ENCODE data around the gene HEMK1.

The HEMK1 gene

DNA sequence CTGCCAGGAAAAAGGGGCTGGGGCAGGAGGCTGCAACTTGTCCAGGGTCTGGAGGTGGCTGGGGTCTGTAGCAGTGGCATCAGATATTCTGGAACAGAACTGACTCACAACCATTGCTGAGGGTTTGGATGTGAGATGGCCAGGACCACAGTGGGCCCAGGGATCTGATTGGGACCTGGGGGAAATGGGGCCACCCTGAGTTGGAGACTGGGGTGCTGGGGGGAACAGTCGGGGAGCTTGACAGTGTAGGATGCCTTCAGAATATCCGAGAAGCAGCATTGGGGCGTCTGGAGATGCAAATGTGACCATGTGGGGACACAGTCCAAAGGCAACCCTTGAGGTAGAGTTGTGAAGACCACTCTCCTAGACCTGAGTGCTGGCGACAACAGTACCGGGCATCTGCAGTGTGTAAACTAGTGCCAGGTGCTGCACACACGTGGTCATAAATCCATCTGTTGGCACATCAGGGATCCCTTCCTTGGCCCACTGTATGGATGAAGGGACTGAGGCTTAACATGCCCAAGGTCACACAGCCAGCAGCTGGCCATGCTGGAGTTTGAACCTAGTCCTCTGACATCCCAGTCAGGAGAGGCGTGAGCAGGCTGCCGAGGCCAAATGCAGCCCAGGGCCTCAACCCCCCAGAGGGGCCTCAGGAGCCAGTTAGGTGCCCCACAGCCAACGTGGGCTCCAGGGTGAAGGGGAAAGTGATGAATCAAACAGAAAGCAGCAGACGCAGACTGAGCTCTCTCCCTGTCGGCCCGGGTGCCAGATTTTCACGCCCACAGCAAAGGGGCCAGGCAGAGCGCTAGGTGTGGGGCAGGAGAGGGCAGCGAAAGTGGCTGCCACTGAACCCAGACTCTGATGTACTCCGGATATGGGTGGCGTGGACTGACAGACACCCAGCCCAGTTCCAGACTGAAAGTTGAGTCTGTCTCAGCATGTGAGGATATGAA is 18.8 kb downstream of the HEMK1 start:
- no peak overlapping the region for H3K4me3 ChIP-seq (ENCODE audit: low read length)
- no peak for DNase-seq (ENCODE audit: low read depth)
- TF ChIP-seq CTCF (IDR thresholded peaks at IDR 0.05; ENCODE audit: insufficient read depth, low read depth, low read length, missing control alignments): no peak

GRCh38 chr3:50588759-50589433 is 19.6 kb downstream of the HEMK1 start:
- no peak overlapping the region for H3K4me3 ChIP-seq (ENCODE audit: low read length)
- DNase-seq (ENCODE audit: low read depth): no peak
- TF ChIP-seq CTCF (IDR thresholded peaks at IDR 0.05; ENCODE audit: insufficient read depth, low read depth, low read length, missing control alignments): no peak

- TF ChIP-seq CTCF (IDR thresholded peaks at IDR 0.05; ENCODE audit: insufficient read depth, low read depth, low read length, missing control alignments): no peak
- DNase-seq (ENCODE audit: low read depth): no peak
- no peak overlapping the region for H3K4me3 ChIP-seq (ENCODE audit: low read length)
These were observed 21.9 kb downstream of the HEMK1 start for GRCh38 chr3:50591196-50591741.

- TF ChIP-seq CTCF (IDR thresholded peaks at IDR 0.05; ENCODE audit: insufficient read depth, low read depth, low read length, missing control alignments): no peak
- no peak for DNase-seq (ENCODE audit: low read depth)
These were observed 23.2 kb downstream of the HEMK1 start for GRCh38 chr3:50592568-50592967.

DNA sequence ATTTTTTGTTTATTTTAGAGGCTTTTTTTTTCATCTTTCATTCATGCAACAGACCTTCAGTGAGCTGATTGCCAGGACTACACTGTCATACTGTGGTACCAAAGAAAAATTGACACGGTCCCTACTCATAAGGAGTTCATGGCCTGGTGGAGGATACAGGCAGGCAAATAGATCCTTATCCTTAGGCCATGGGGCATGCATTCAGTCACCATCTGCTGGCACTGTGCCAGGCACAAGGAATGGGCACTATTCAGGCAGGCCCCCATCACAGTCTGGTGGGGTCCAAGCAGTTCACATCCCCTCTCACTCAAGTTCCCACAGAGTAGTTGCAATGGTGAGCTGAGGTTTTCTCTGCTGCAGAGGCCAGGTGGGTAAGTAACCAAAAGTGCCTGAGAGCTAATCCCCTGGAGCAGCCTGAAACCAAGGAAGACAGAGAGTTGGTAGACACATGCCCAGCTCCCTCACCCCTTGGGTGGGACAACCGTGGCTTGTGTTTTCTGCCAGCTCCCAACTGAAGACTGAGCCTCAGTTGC is 25.0 kb downstream of the HEMK1 start:
- TF ChIP-seq CTCF (IDR thresholded peaks at IDR 0.05; ENCODE audit: insufficient read depth, low read depth, low read length, missing control alignments): no peak
- H3K4me3 ChIP-seq (ENCODE audit: low read length): no peak overlapping the region
- no peak for DNase-seq (ENCODE audit: low read depth)

More at GRCh38 chr3:50592568-50592967, 23.2 kb downstream of the HEMK1 start:
- H3K4me3 ChIP-seq (ENCODE audit: low read length): no peak overlapping the region

DNA sequence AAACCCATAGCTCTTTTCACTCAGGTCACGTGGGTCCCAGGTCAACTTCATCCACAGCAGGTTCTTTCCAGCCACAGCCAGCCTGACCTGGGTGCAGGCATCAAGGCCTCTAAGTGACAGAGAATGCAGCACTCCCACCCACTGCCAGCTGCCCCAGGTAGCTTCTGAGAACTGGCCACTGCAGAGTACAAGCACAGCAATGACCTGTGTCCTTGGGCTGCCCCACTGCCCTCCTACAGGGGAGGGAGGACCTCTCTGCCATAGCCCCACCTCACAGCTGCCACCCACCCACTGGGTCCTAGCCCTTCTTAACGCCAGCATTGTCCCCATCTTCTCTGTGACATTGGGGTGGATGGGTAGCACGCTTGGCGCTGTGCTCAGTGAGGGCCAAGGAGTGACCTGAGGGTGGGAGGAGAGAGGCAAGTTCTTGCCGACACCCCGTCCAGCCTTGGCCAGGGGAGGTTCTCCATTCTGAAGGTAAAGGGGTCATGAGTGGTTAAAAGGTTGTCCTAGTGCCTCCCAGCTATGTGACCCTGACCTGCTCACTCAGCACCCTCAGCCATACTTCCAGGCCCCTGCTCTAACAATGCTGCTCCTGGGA is 29.9 kb downstream of the HEMK1 start:
- no peak for DNase-seq (ENCODE audit: low read depth)
- TF ChIP-seq CTCF (IDR thresholded peaks at IDR 0.05; ENCODE audit: insufficient read depth, low read depth, low read length, missing control alignments): no peak
- no peak overlapping the region for H3K4me3 ChIP-seq (ENCODE audit: low read length)

All from epithelial cell of esophagus (primary cell).